Cerebellar cortex (tissue), 1 donor: ENCODE measurements around the gene MPO.

Experiments
- DNase-seq: peaks from one replicate; pipeline ENCODE4 v3.0.0-alpha.2; 2015; ENCODE audit warnings: low spot score

Gene MPO

DNA sequence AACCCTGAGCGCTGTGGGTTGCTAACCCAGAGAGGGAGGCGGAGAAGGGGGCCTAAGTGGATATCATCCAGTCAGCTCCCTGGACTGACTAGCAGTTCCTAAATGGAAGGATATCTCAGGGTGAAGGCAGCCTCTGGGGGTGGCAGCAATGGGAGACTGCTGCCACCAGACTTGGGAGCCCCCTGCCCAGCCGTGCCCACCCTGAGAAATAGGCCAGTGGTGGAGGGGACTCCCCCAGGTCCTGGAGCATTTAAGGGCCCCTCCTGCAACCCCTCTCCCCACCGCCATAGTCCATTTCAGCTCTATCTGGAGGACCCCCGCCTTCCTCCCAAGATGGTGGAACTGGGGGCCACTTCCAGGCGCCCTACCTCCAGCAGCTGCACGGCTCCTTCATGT lies 39.4 kb upstream of the MPO start:
- no peak for DNase-seq

DNA sequence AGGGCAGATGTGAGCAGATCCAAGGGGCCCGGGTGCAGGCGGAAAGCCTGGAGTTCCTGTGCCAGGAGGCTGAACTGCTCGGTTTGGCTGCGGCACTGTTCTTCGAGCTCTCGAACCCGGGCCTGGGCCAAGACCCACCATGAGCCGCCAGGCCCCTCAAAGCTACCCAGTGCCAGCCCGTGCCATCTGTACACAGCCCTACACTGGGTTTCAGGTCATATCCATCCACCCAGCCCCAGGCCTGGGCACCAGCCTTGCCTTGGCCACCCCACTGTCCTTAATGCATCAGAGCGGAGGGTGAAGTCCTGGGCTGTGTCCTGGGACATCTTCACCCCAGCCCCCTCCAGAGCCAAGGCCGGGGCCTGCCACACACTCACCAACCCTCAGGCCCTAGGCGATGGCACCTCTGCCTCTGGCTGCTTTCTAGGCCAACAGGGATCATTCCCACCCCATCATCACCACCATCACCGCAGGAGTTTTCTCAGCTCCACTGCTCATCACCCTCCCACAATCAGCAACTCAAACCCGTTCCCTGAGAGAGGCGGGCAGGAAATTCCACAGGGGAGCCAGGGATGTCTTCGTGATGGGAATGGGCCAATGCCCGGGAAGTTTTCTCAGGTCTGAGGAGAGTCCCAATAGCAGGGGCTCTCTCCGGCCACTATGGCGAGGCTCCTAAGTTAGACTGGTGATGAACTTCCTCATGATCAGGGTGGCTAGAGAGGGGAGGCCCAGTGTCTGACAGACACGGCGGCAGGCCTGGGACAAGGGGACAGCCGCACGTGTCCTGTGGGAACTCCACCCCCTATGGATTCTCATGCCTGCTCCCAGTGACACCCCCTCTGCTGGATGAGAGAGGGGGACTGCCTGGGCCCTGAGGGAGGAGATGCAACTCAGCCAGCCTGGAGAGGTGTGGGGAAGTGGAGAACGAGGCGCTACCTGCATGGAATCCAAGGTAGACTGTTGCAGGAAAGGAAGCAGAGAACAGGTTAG lies 38.7 kb upstream of the MPO start:
- DNase-seq = no peak

DNA sequence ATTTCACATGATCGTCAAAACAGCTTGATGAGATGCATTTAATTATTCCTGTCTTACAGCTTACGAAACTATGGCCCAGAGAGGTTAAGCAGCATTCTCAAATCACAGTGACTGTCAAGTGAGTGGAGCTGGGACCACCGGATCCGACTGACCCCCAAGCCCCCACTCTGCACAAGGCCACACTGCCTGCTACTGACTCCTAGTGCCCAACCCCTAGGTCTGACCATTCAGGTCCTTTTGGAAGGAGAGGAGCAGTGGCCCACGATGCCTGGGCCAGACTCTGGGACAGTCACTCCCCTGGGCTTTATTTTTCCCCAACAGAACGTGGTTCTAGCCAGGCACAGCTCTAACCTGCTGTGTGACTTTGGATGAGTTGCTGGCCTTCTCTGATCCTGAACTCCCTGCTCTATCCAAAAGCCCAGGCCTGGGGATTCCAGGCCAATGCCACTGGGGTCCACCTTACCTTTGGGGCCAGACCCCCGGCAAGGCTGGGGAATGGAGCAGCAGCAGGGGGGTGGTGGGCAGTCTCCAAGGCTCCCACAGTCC lies 38.0 kb upstream of the MPO start:
- no peak for DNase-seq

DNA sequence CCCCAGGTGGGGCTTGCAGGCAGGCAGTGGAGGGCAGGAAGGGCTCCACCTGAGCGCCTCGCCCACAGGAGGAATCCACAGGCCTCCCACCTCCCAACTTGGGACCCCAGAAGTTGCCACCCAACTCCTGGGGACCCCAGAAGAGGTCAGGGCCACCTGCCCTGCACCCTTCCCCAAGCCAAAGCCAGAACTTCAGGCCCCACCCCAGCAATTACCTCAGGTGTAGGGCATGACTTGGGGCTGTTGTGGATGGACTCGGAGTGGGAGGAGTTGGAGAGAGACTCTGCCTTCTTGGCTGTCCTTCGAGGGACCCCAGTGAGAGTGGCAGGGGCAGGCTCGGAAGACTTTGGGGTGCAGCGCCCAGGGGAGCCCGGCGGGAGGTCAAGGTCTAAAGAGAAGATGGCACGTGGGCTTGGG lies 37.3 kb upstream of the MPO start:
- no peak for DNase-seq

DNA sequence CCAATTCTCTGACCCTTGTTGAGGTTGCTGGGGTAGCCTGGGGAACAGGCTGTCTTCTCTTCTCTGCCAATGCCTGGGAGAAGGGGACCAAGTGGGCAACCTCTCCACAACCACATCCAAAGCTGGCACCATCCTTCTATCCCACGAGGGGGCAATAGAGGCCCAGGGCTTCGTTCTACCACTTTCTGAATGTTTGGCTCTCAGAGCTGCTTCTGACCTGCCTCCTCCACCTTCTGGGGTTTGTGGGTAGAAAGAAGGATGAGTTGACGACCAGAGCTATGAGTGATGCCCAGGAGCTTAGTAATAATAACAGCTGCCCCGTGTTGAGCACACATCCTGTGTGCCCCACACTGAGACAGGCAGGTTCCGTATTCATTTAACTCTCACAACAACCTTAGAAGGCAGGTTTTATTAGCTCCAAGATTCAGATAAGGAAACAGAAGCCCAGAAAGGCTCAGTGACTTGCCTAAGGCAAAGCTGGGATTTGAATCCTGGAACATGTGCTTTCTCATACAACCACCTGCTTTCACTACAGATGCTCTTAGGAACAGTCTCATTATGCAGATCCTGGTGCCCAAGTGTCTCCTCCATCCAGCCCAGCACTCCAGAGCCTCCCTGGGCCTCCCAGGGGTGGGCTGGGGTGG lies 36.8 kb upstream of the MPO start:
- peak; percentile 67 for DNase-seq

DNA sequence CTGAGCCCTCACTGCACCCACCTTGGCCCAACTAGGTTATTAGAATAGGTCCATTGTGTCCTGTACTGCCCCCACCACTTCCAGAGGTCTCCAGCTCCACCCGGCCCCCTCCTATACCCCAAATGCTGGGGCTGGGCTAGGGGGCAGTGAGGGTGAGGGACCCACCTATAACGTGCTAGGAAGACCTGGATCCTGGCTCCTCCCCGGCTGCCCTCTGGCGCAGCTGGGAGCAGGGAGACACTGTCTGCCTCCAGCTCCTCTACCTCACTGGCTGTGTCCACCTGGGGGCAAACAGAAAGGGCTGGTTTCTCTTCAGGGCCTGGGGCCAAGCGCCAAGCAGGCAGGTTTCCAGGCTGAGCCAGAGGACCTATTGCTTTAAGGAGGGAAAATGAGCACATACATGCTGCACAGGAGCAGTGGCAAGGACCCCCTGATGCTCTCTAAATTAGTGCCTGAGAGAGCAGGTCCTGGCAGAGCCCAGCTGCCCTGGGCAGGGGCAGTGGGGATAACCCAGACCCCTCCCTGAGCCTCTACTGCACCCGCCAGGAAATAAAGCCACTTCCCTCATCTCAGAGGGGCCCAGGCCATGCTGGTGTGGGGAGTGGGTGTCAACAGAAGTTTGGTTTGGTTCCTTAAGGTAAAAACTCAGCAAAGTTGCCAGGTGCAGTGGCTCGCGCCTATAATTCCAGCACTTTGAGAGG lies 35.7 kb upstream of the MPO start:
- no peak for DNase-seq

DNA sequence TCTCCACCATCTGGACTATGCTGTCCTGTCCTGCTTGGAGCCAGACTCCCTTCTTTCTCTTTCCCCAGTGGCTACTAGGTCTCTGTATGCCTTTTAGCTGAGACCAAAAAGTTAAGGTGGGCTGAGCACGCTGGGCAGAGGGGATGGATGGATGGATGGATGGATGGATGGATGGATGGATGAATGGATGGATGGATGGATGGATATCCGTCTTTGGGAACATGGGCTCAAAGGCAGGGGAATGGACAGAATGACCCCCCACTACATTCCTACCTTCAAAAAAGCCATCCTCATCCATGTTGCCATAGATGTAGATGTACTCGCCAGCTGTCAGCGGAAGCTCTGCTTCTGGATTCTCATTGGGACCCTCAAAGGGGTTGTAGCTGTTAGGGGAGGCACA lies 35.0 kb upstream of the MPO start:
- DNase-seq = no peak

DNA sequence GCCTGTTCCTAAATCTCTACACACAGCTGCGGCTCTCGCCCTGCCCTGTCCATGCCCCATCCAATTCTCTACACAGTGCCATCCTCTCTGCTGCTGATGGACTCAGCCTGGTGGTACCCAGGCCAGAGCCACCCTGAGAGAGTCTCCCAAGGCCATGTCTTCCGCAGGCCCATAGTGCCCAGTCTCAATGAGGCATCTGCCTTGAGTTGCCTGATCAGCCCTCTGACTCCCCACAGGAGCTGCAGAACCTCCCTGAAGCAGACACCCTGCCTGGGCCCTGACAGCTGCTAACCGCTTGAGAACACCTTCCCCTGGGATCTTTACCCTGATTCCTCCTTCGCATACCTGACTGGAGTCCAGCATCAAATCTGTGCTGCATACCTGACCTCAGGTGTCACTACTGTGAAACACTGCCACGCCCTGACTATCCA lies 34.6 kb upstream of the MPO start:
- DNase-seq = no peak

DNA sequence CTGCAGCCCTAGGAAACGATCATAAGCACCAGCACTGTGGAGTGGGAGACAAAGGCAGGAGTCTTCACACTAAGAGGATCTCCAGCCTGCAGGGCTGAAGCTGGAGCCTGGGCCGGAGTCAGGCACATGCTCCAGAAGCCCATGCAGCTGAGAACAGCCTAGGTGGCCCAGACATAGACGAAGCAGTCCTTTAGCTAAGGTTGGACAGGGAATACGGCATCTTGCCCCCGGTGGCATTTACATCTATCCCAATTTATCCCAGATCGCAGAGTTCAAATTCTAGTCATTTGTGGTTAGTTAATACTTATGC lies 33.9 kb upstream of the MPO start:
- no peak for DNase-seq

DNA sequence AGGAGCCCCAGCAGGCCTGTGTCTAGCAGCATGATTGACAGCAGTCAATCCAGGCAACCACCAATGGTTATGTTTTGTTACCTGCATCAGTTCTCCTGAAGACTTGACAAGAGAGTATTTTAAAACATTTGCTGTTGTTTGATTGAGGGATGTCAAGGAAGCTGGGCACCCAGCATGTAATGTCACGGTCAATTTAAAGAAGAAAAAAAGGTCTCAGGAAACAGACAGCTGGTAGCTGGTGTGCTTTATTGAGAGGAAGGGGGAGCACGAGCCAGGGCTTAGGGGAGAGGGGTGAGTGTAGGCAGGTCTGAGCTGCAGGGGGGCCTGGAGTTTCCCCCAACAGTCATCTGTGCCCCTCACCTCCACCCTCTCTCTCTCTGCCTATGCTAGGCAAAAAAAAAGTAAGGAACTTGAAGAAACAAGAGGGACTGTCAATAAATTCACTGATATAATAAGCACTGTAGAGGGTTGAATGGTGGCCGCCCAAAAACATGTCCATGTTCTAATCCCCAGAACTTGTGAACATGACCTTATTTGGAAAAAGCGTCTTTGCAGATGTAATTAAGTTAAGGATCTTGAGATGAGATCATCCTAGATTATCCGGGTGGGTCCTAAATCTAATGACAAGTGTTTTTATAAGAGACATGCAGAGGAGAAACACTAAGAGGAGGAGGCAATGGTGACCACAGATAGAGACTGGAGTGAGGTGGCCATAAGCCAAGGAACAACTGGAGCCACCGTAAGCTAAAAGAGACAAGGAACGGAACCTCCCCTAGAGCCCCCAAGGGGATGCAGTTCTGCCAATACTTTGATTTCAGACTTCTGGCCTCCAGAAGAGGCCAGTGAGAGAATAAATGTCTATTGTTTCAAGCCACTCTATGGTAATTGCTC lies 33.3 kb upstream of the MPO start:
- DNase-seq = no peak

DNA sequence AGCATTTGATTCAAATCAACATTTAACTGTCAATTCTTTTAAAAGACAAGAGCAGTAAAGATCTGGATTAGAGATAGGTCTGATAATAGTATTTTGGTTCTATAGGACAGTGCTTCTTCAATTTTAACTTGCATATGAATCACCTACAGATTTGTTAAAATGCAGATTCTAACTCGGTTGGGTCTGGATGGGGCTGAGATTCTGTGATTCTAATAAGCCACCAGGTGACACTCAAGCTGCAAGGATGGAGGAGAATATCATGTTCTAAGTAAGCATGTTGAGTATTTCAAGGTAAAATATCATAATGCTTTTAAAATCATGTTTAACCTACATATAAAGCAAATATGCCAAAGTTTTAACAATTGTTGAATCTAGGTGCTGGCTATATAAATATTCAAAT lies 32.1 kb upstream of the MPO start:
- no peak for DNase-seq

DNA sequence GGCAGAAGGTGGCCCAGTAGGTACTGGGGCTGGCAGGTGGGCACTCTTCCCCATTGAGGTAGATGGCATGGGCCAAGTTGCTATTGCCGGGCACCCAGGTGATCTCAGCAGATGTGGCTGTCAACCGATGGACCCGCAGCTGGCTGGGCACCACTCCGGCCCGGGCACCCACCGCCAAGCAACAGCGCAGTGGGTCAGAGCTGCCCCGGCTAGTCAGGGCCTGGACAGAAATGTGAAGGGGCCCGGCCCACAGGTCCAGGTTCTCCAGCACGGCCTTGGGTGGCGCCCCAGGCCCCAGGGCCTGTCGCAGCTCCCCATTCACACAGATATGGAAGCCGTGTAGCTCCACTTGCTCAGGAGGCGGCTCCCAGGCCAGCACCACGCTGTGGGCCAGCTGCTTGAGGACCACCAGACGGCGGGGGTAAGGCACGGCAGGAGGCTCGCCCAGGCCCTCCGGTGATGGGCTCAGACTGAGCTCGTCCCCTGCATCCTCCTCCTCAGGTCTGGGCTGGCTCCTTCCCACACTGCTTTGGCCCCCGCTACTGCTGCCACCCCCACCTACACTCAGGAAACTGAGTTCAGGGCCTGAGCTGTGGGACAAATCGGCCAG lies 31.4 kb upstream of the MPO start:
- no peak for DNase-seq

DNA sequence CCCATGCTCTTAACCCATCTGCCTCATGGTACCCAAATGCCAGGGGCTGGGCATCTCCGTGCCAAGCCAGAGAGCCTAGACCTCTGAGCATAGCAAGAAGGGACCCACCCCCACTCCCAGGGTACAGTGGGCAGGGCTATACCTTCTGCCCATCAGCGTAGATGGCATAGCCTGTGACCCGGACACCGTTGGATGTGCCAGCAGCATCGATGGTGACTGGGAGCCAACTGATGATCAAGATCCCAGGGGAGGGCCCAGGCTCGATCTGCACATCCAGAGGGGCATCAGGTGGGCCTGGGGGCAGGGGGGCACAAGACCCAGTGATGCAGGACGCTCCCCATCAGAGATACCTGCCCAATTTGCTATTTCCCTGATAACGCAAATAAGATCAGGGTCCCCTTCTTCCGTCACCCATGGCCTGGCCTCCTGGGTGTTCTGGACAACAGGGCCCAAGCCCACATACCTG lies 30.7 kb upstream of the MPO start:
- no peak for DNase-seq

DNA sequence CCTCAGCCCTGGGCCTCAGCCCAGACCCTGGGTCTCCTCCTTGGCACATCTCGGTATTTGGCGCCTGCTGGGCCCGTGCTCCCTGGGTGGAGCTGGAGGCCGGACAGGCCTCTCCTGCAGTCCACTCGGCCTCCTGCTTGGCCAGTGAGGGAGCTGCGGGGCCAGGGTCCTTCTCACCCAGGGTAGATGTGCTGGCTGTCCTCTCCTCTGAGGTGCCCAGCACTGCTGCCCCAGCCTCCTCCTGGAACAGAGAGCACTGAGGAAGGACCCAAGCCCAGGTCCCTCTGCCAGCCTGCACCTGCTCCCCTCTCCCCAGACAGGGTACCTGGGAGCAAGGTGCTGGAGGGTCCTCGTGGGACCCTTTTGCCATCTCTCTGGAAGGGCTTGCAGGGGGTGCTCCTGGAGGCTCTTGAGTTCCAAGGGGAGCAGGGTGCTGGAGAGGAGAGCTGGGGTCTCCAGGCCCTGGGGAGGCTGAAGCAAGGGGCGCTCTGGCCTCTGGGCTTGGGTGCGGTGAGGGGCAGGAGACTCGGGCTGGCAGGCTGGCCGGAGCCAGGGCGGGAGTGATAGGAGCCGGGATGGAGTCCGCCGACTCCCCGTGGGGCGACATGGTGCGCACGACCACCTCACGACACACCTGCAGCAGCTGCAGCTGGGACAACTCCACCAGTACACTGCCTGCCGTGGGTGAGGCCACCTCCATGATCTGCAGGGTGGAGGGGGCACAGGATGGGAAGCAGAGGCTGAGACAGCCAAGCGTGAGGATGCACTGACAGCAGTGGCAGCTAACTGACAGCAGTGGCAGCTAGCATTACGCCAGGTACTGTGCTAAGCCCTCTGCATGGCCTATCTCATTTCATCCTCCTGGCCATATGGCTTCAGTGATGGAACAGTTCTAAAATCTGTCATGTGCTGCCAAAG lies 30.0 kb upstream of the MPO start:
- DNase-seq = peak; percentile 65

DNA sequence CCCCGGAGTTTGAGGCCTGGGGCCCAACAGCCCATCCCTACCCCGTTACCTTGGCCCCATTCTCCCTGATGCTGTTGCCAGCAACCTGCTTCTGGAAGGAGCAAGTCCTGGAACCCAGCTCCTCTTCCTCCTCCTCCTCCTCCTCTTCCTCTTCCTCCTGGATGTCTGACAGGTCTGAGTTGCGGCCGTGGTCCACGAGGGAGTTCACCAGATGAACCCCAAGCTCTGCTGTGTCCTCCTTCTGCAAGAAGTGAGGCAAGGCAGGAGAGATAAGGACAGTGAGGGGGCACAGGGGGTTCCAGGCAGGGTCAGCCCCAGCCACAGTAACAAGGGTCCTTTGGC lies 29.2 kb upstream of the MPO start:
- DNase-seq = no peak

DNA sequence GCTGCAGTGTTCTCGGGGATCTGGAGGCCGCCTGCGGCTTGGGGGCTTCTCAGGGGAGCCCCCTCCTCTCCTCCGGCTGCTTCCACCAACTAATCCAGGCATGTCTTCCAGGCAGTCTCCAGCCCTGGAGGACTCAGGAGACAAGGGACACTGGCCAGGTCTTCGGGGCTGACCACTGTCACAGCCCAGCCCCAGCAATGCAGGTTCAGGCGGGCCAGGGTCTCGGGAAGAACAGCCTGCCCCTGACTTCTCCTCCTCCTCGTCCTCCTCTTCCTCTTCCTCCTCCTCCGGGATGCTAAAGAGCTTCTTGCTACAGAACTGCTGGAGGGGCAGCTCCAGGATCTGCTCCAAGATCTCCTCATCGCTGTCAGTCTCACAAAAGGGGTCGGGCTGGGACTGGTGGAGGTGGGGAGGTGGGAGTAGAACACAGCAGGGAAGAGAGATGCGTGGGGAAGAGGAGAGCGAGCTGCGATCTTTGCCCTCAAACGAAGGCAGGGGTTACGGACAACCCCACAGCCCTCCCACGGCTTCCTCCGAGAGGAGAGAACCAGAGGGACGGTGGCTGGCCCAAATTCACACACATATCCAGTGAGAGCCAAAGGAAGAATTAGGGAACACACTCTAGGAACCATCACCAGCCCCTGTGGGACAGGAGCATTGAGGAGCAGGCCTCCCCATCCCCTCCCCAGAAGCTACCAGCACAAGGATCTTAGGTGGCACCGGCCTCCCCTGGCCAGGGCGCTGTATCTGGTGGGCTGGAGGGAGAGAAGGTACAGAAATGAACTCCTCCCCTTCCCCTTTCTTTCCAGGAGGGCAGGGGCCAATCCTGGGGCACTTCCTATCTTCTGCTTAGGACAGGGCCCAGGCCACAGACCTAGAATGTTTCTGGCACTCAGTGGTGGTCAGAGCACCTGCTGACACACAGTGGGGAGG lies 28.5 kb upstream of the MPO start:
- no peak for DNase-seq

DNA sequence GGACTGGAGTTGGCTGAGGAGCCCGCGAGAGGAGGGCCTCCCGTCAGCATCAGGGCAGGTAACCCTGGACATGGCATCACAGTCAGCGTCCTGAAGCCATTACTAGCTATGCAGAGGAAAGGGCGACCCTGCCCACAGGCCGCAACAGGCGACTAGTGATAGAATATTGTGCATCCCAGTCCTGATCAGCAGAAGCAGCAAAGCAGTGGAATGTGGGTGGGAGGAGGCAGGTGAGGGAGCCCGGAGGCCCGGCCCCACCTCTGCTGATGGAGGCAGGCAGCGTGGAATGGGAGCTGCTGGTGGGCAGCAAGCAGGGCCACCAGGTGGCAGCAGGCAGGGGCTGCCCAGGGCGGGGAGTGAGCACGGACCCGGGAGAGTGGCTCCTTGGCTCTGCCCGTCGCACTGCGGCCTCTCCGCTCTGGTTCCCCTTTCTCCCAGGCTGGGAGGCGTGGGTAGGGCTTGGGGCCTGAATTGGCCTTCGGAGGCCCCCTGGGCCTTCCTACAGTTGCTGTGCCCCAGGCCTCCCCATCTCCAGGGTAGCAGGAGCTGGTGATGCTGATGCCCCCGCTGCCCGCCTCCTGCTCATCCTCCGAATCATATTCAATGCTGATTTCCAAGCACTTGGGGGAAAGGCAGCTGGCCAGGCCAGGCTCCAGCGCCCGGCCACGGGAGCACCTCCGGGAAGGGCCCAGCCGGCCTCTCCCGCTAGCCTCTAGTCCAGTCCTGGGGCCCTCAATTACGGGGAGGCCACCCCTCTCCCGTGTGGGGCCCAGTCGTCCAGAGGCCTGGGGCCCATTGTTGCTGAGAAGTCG lies 27.6 kb upstream of the MPO start:
- no peak for DNase-seq
